T47D (cell line): Measurements from ENCODE around the gene KCP.

Experiments used
- DNase-seq, 2 experiments: peaks; one replicate each; pipeline versions ENCODE4 v3.0.0 to v3.0.0-alpha.2; 2011 to 2012; ENCODE audit warnings: low read depth in 1 of 2, low spot score in 1 of 2
- JUND ChIP-seq: IDR thresholded peaks from 2 replicates; pipeline ENCODE4 v1.6.1; 2012; ENCODE audit warnings: low read depth
- in situ Hi-C: cut with HindIII; loops from 2 replicates; pipeline ENCODE4 v1.10.0; 2016; ENCODE audit warnings: low sequenced_read_pairs, low pct_unique_long_range_greater_than_20kb

KCP gene

GRCh38 chr7:128935342-128935730 is 24.8 kb upstream of the KCP start:
- no peak for TF ChIP-seq JUND
- DNase-seq: no peak

GRCh38 chr7:128934361-128935341 is 24.1 kb upstream of the KCP start:
- DNase-seq: no peak
- in situ Hi-C loops: no loop called here

More at GRCh38 chr7:128935342-128935730, 24.8 kb upstream of the KCP start:
- in situ Hi-C loops: no loop called here

GRCh38 chr7:128933180-128933891 is 22.8 kb upstream of the KCP start:
- TF ChIP-seq JUND: no peak
- in situ Hi-C loops: no loop called here
- DNase-seq: no peak

More at GRCh38 chr7:128934361-128935341, 24.1 kb upstream of the KCP start:
- no peak for TF ChIP-seq JUND

GRCh38 chr7:128932862-128933179 is 22.3 kb upstream of the KCP start:
- TF ChIP-seq JUND: no peak
- no peak for DNase-seq
- in situ Hi-C loops: no loop called here

GRCh38 chr7:128931965-128932861 is 21.7 kb upstream of the KCP start:
- TF ChIP-seq JUND: no peak
- in situ Hi-C loops: no loop called here
- DNase-seq: no peak

- DNase-seq: no peak
- in situ Hi-C loops: no loop called here
- TF ChIP-seq JUND: no peak
Observed at GRCh38 chr7:128931190-128931798, 20.8 kb upstream of the KCP start.

- no peak for DNase-seq
- in situ Hi-C loops: no loop called here
- TF ChIP-seq JUND: no peak
Observed at GRCh38 chr7:128928882-128929788, 18.6 kb upstream of the KCP start.

GRCh38 chr7:128928159-128928813 is 17.8 kb upstream of the KCP start:
- in situ Hi-C loops: no loop called here
- no peak for TF ChIP-seq JUND

GRCh38 chr7:128924707-128925588 is 14.4 kb upstream of the KCP start:
- TF ChIP-seq JUND: no peak
- no peak for DNase-seq
- in situ Hi-C loops: no loop called here

More at GRCh38 chr7:128928159-128928813, 17.8 kb upstream of the KCP start:
- no peak for DNase-seq

- no peak for DNase-seq
- in situ Hi-C loops: no loop called here
- no peak for TF ChIP-seq JUND
Observed at GRCh38 chr7:128923411-128923800, 12.9 kb upstream of the KCP start.
